WI38 (cell line): ENCODE data around the gene SIGLEC10.
"Not testable (repeated sequence)": the region's sequence is repeated elsewhere in the genome, so short reads cannot be mapped to it uniquely, and the experiment has no call there.

Experiments used
- H3K4me3 ChIP-seq: 2 replicates; pipeline ENCODE4 v1.5.1; 2011; ENCODE audit warnings: low read depth, mild to moderate bottlenecking, control low read depth, low read length
- CTCF ChIP-seq: IDR thresholded peaks from 2 replicates; pipeline ENCODE4 v1.5.1; 2012; ENCODE audit warnings: low read depth, mild to moderate bottlenecking, control low read depth, low read length

SIGLEC10 gene

GRCh38 chr19:51448011-51448410 is 30.6 kb upstream of the SIGLEC10 start:
- no peak overlapping the region for H3K4me3 ChIP-seq
- TF ChIP-seq CTCF, result no peak

- H3K4me3 ChIP-seq, result not testable (repeated sequence)
Measured at GRCh38 chr19:51447510-51447909, 30.1 kb upstream of the SIGLEC10 start.

GRCh38 chr19:51441410-51442390 is 24.3 kb upstream of the SIGLEC10 start:
- no peak for TF ChIP-seq CTCF
- H3K4me3 ChIP-seq, result no peak overlapping the region

- H3K4me3 ChIP-seq, result no peak overlapping the region
- no peak for TF ChIP-seq CTCF
Measured at GRCh38 chr19:51440846-51441409, 23.5 kb upstream of the SIGLEC10 start.

- TF ChIP-seq CTCF, result no peak
Measured at GRCh38 chr19:51440052-51440451, 22.6 kb upstream of the SIGLEC10 start.

GRCh38 chr19:51439021-51439465 is 21.6 kb upstream of the SIGLEC10 start:
- no peak overlapping the region for H3K4me3 ChIP-seq
- no peak for TF ChIP-seq CTCF

More at GRCh38 chr19:51440052-51440451, 22.6 kb upstream of the SIGLEC10 start:
- no peak overlapping the region for H3K4me3 ChIP-seq

- TF ChIP-seq CTCF, result no peak
- no peak overlapping the region for H3K4me3 ChIP-seq
Measured at GRCh38 chr19:51434456-51434855, 17.0 kb upstream of the SIGLEC10 start.
